H9 (cell line): ENCODE data around the gene ERAP2. TPM values are rescaled to one million over a fixed set of nuclear protein-coding genes. Genes with fewer than 3 reads are reported as not detected.

ENCODE experiments used
- DNase-seq: peaks from one replicate; pipeline ENCODE4 v3.0.0-alpha.2; 2017
- H2AFZ ChIP-seq: one replicate; pipeline ENCODE4 v1.6.1; 2013; ENCODE audit warnings: mild to moderate bottlenecking, low read length, control low read depth, moderate library complexity
- H2AK5ac ChIP-seq: 2 replicates; pipeline ENCODE4 v1.6.1; 2013; ENCODE audit warnings: low read length, control low read depth, mixed read lengths; ENCODE audit not compliant: insufficient read length
- H2BK120ac ChIP-seq: one replicate; pipeline ENCODE4 v1.6.1; 2013; ENCODE audit warnings: low read depth, mild to moderate bottlenecking, low read length, control low read depth, inconsistent platforms; ENCODE audit not compliant: poor library complexity, severe bottlenecking
- H2BK12ac ChIP-seq: 2 replicates; pipeline ENCODE4 v1.6.1; 2013; ENCODE audit warnings: low read length, control low read depth, mixed read lengths, low read depth; ENCODE audit not compliant: insufficient read length
- H2BK15ac ChIP-seq: 2 replicates; pipeline ENCODE4 v1.6.1; 2013; ENCODE audit warnings: low read depth, low read length, control low read depth
- H2BK20ac ChIP-seq: one replicate; pipeline ENCODE4 v1.6.1; 2013; ENCODE audit warnings: low read depth, mild to moderate bottlenecking, low read length, control low read depth, inconsistent platforms; ENCODE audit not compliant: poor library complexity, severe bottlenecking
- H2BK5ac ChIP-seq: 2 replicates; pipeline ENCODE4 v1.6.1; 2013; ENCODE audit warnings: low read length, control low read depth, mixed read lengths; ENCODE audit not compliant: insufficient read length
- H3K14ac ChIP-seq: 2 replicates; pipeline ENCODE4 v1.6.1; 2013; ENCODE audit warnings: low read length, control low read depth; ENCODE audit not compliant: insufficient read depth
- H3K18ac ChIP-seq: 2 replicates; pipeline ENCODE4 v1.6.1; 2013; ENCODE audit warnings: low read depth, mild to moderate bottlenecking, mixed read lengths, low read length, control low read depth; ENCODE audit not compliant: insufficient read length
- H3K23ac ChIP-seq: 2 replicates; pipeline ENCODE4 v1.6.1; 2013; ENCODE audit warnings: low read length, control low read depth, mixed read lengths, low read depth; ENCODE audit not compliant: insufficient read length
- H3K23me2 ChIP-seq: 2 replicates; pipeline ENCODE4 v1.6.1; 2013; ENCODE audit warnings: low read depth, mild to moderate bottlenecking, mixed read lengths, low read length, control low read depth; ENCODE audit not compliant: insufficient read length, poor library complexity, severe bottlenecking
- H3K27ac ChIP-seq: 2 replicates; pipeline ENCODE4 v1.5.1; 2013; ENCODE audit warnings: low read length, control low read depth, mixed read lengths, low read depth; ENCODE audit not compliant: insufficient read length
- H3K27me3 ChIP-seq: 2 replicates; pipeline ENCODE4 v1.6.1; 2013; ENCODE audit warnings: low read length, control low read depth, inconsistent platforms; ENCODE audit not compliant: insufficient read depth
- H3K4ac ChIP-seq: 2 replicates; pipeline ENCODE4 v1.6.1; 2013; ENCODE audit warnings: low read depth, mild to moderate bottlenecking, control low read depth, inconsistent platforms, low read length, moderate library complexity
- H3K4me1 ChIP-seq: 2 replicates; pipeline ENCODE4 v1.6.1; 2013; ENCODE audit warnings: low read length, control low read depth, inconsistent platforms; ENCODE audit not compliant: insufficient read depth
- H3K4me2 ChIP-seq: 2 replicates; pipeline ENCODE4 v1.6.1; 2013; ENCODE audit warnings: low read length, control low read depth, mixed read lengths; ENCODE audit not compliant: insufficient read length, insufficient read depth
- H3K56ac ChIP-seq: 2 replicates; pipeline ENCODE4 v1.6.1; 2013; ENCODE audit warnings: low read depth, mild to moderate bottlenecking, mixed read lengths, low read length, control low read depth; ENCODE audit not compliant: insufficient read length
- H3K79me1 ChIP-seq: 2 replicates; pipeline ENCODE4 v1.6.1; 2013; ENCODE audit warnings: low read depth, mild to moderate bottlenecking, moderate library complexity, low read length, control low read depth, inconsistent platforms; ENCODE audit not compliant: insufficient read depth, poor library complexity, severe bottlenecking
- H3K79me2 ChIP-seq: 2 replicates; pipeline ENCODE4 v1.6.1; 2013; ENCODE audit warnings: low read length, control low read depth, inconsistent platforms; ENCODE audit not compliant: insufficient read depth
- H3K9ac ChIP-seq: 2 replicates; pipeline ENCODE4 v1.6.1; 2013; ENCODE audit warnings: low read length, control low read depth, mixed read lengths; ENCODE audit not compliant: insufficient read length; ENCODE audit errors: extremely low read depth
- H3K9me3 ChIP-seq: one replicate; pipeline ENCODE4 v1.6.1; 2013; ENCODE audit warnings: low read depth, low read length, inconsistent platforms; ENCODE audit not compliant: control insufficient read depth
- H3T11ph ChIP-seq: one replicate; pipeline ENCODE4 v1.6.1; 2013; ENCODE audit warnings: mild to moderate bottlenecking, low read length, control low read depth, inconsistent platforms
- H4K20me1 ChIP-seq: one replicate; pipeline ENCODE4 v1.6.1; 2013; ENCODE audit not compliant: control insufficient read depth, insufficient read length, insufficient read depth
- H4K5ac ChIP-seq: 2 replicates; pipeline ENCODE4 v1.6.1; 2013; ENCODE audit warnings: low read depth, mild to moderate bottlenecking, mixed read lengths, low read length, control low read depth; ENCODE audit not compliant: insufficient read length
- H4K8ac ChIP-seq: replicated peaks from 2 replicates; pipeline ENCODE4 v1.6.1; 2013; ENCODE audit warnings: low read length, control low read depth, mixed read lengths, low read depth; ENCODE audit not compliant: insufficient read length
- H4K91ac ChIP-seq: 2 replicates; pipeline ENCODE4 v1.6.1; 2013; ENCODE audit warnings: low read depth, mild to moderate bottlenecking, moderate library complexity, mixed read lengths, low read length, control low read depth; ENCODE audit not compliant: insufficient read length
- H3K27ac Mint-ChIP-seq, 3 experiments: 2 replicates in 2 of 3; 3 replicates in 1 of 3; pipeline ENCODE4 v1.8.0; 2020 to 2021; ENCODE audit warnings: mixed read lengths in 3 of 3, mild to moderate bottlenecking in 1 of 3, moderate library complexity in 1 of 3
- H3K27me3 Mint-ChIP-seq: 2 replicates; pipeline ENCODE4 v1.8.0; 2021; ENCODE audit warnings: low read depth, mild to moderate bottlenecking, moderate library complexity, mixed read lengths
- H3K36me3 Mint-ChIP-seq, 3 experiments: 2 replicates in 2 of 3; 3 replicates in 1 of 3; pipeline ENCODE4 v1.8.0; 2020 to 2021; ENCODE audit warnings: low read depth in 3 of 3, mixed read lengths in 3 of 3; ENCODE audit not compliant: insufficient read depth in 1 of 3
- H3K4me1 Mint-ChIP-seq, 2 experiments: 2 replicates each; pipeline ENCODE4 v1.8.0; 2020; ENCODE audit warnings: mixed read lengths in 2 of 2
- H3K4me3 Mint-ChIP-seq, 2 experiments: 2 replicates in 1 of 2; 3 replicates in 1 of 2; pipeline ENCODE4 v1.8.0; 2020 to 2021; ENCODE audit warnings: mild to moderate bottlenecking in 2 of 2, mixed read lengths in 2 of 2, moderate library complexity in 1 of 2
- H3K9me3 Mint-ChIP-seq, 2 experiments: 2 replicates in 1 of 2; 3 replicates in 1 of 2; pipeline ENCODE4 v1.8.0; 2020; ENCODE audit warnings: mild to moderate bottlenecking in 2 of 2, mixed read lengths in 2 of 2, moderate library complexity in 1 of 2
- WGBS: extraction: QIAGEN DNeasy Blood & Tissue Kit; methylation state at CpG from one replicate; pipeline ENCODE4 v1.1.7; 2013; ENCODE audit warnings: missing lambda C conversion rate, low lambda C conversion rate, mixed read lengths; ENCODE audit not compliant: insufficient read length; ENCODE audit errors: extremely low coverage; 5-methylcytosine and 5-hydroxymethylcytosine counted together
- total RNA-seq: library from RNA; stranded (reverse); gene quantifications from 2 replicates; pipeline ENCODE4 v1.2.1, GENCODE V29; 2021
- TF ChIP-seq, protein P1 (sequence below): fragments of 200-600 bp; sonication (generic); conservative IDR thresholded peaks from 3 replicates; pipeline ENCODE4 v1.8.0; 2021; ENCODE audit warnings: antibody characterized with exemption, mild to moderate bottlenecking

The ERAP2 gene
- total RNA-seq, 1 experiment from 2014 or later, result 0.09 TPM

DNA sequence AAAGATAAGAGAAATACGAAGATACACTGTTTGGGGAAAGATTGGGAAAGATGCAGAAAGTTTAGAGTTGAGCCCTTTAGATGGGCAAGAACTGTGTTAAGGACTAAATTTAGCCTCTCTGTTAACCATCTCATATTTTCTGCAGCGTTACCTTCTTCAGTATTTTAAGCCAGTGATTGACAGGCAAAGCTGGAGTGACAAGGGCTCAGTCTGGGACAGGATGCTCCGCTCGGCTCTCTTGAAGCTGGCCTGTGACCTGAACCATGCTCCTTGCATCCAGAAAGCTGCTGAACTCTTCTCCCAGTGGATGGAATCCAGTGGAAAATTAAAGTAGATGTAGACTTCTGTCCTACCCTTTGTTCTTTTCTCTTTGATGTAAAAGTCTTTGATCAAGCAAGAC lies 33.1 kb downstream of the ERAP2 start:
- Histone ChIP-seq H2BK120ac (no peak overlapping the region), H3K9me3 (no peaks in the 10 kb centered on the region), H2AK5ac (no peak overlapping the region), H3K14ac (no peak overlapping the region), H2BK12ac (no peak overlapping the region), H3K4ac (no peak overlapping the region), H3K18ac (no peak overlapping the region), H4K8ac (no peak overlapping the region), H3T11ph (no peak overlapping the region), H3K27ac (no peak overlapping the region), H3K23me2 (no peaks in the 10 kb centered on the region), H3K4me2 (no peak overlapping the region), H2AFZ (no peak overlapping the region), H3K79me1 (no peaks in the 10 kb centered on the region), H4K5ac (no peak overlapping the region), H3K27me3 (no peaks in the 10 kb centered on the region), H3K79me2 (no peaks in the 10 kb centered on the region), H3K23ac (no peak overlapping the region), H2BK15ac (no peak overlapping the region), H4K20me1 (no peaks in the 10 kb centered on the region), H2BK20ac (no peak overlapping the region), H3K56ac (no peak overlapping the region), H3K4me1 (no peaks in the 10 kb centered on the region), H4K91ac (no peak overlapping the region), H3K9ac (no peak overlapping the region), H2BK5ac (no peak overlapping the region)
- TF ChIP-seq, protein P1, sequence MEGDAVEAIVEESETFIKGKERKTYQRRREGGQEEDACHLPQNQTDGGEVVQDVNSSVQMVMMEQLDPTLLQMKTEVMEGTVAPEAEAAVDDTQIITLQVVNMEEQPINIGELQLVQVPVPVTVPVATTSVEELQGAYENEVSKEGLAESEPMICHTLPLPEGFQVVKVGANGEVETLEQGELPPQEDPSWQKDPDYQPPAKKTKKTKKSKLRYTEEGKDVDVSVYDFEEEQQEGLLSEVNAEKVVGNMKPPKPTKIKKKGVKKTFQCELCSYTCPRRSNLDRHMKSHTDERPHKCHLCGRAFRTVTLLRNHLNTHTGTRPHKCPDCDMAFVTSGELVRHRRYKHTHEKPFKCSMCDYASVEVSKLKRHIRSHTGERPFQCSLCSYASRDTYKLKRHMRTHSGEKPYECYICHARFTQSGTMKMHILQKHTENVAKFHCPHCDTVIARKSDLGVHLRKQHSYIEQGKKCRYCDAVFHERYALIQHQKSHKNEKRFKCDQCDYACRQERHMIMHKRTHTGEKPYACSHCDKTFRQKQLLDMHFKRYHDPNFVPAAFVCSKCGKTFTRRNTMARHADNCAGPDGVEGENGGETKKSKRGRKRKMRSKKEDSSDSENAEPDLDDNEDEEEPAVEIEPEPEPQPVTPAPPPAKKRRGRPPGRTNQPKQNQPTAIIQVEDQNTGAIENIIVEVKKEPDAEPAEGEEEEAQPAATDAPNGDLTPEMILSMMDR, result no peak
- no peaks in the 10 kb centered on the region for H3K27me3 Mint-ChIP-seq
- no peaks in the 10 kb centered on the region for H3K4me1 Mint-ChIP-seq
- DNase-seq, result no peak
- H3K36me3 Mint-ChIP-seq, result no peaks in the 10 kb centered on the region
- H3K9me3 Mint-ChIP-seq, result no peaks in the 10 kb centered on the region
- H3K4me3 Mint-ChIP-seq, result no peak overlapping the region
- WGBS, result no CpG with 5 or more reads among the region's 4 CpGs
- H3K27ac Mint-ChIP-seq, result no peak overlapping the region
